ENCODE results near the gene GRIK4.

Gene GRIK4

DNA sequence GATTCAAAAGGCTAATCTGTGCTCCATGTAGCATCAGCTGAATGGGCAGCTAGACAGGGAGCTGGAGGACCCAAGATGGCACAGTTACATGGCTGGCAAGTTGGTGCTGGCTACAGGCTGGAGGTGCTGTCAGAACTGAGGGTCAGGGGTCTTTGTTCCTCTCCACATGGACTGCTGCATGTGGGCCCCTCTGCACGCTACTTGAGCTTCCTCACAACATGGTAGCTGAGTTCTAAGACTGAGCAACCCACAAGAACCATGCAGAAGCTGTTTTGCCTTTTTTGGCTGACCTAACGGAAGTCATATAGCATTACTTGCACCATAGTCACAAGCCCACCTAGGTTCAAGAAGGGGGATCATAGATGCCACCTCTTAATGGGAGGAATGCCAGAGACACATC, 196.1 kb downstream of the GRIK4 start:
- no peak for DNase-seq (ENCODE audit: low spot score)

DNA sequence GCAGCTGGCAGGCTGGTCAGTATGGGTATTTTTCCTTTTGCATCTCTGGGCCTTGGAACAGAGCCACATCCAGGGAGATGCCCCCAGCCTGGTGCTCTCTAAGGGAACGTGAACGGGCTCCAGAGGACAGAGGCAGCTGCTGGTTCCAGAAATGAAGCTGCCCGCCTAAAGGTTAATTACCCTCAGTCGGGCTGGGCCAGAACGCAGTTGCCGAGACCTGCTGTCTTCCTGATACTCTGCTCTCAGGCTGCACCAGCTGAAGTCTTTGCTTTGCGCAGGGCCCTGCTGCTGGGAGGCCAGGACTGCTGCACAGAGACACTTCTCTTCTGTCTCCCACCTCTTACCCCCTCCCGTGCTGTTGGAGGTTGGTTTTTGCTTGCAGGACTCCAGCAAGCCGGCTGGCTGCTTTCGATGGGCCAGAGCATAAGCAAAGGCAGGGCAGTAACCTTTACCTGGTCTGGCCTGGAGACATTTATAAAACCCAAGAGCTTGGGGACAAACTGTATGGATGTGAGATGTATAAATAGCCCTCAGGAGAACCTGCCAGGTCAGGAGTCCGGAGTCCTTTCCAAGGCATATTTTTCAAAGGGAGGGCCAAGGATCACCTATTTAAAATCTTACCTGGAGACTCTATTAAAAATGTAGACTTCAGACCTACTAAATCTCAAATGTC, 197.1 kb downstream of the GRIK4 start:
- DNase-seq (ENCODE audit: low spot score) = no peak

- no peak for DNase-seq (ENCODE audit: low spot score)
Measured at GRCh38 chr11:120709808-120710207, 198.3 kb downstream of the GRIK4 start.

- DNase-seq (ENCODE audit: low spot score) = peak; percentile 95
Measured at GRCh38 chr11:120710354-120711131, 199.0 kb downstream of the GRIK4 start.

DNA sequence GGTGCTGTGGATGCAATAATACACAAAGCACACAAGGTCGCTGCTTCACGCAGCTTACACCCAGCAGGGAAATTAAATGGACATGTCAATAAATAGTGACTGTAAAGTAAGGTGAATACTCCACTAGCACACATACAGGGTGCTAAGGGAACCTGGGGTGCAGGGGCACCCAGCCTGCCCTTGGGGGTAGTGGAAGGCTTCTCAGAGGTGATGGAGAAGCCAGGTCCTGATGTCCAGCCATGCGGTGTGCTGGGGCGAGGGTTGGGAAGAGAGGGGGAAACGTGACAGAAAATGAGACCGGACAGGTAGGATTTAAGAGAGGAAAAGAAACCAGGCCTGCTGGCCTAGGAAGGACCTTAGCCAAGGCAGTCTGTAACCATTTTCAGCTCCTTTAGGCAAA, 200.5 kb downstream of the GRIK4 start:
- no peak for DNase-seq (ENCODE audit: low spot score)

- DNase-seq (ENCODE audit: low spot score) = no peak
Measured at GRCh38 chr11:120712881-120713280, 201.3 kb downstream of the GRIK4 start.

DNA sequence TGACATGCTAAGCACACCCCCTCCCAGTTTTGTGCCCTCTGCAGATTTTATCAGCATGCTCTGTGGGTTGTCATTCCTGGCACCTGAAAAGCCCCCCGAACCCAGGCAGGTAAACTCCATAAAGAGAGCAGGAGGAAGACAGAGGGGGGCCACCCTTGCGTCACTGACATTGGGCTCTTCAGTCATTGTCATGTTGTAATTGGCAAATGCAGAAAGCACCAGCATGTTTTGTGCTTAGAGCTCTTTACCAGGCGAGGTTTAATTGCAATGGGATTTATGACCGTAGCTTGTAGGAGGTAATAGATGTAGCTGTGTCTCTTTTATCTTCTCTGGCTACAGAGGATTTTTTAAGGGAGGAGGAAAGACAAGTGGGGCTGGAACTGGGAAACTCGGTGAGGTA, 201.7 kb downstream of the GRIK4 start:
- DNase-seq (ENCODE audit: low spot score) = no peak

GRCh38 chr11:120714438-120714837, 202.9 kb downstream of the GRIK4 start:
- DNase-seq (ENCODE audit: low spot score) = no peak

- DNase-seq (ENCODE audit: low spot score) = peak; percentile 47
Measured at GRCh38 chr11:120715239-120715638, 203.7 kb downstream of the GRIK4 start.

GRCh38 chr11:120717042-120717441, 205.5 kb downstream of the GRIK4 start:
- DNase-seq (ENCODE audit: low spot score) = no peak

DNA sequence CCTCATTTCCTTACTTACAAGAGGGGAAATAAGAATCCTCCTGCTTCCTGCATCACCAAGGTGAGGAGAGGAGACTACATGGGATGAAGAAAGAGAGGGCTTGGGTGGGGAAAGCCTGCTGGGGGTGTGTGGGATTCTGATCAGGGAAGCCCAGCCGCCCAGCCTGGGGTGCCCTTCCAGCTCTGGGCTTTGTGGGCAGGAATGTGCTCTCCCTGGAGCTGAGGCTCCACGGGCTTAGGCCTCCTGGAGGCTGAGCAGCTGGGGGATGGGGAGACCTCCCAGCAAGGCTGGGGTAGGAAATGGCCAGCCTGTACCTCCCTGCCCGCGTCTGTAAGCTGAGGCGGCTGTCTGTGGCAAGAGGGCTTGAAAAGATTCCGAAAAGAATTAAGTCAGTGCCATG, 206.1 kb downstream of the GRIK4 start:
- no peak for DNase-seq (ENCODE audit: low spot score)

GRCh38 chr11:120718171-120718570, 206.6 kb downstream of the GRIK4 start:
- DNase-seq (ENCODE audit: low spot score) = no peak

- peak; percentile 41 for DNase-seq (ENCODE audit: low spot score)
Measured at GRCh38 chr11:120719348-120719747, 207.8 kb downstream of the GRIK4 start.

- DNase-seq (ENCODE audit: low spot score) = no peak
Measured at GRCh38 chr11:120720760-120721159, 209.2 kb downstream of the GRIK4 start.

GRCh38 chr11:120722524-120722923, 211.0 kb downstream of the GRIK4 start:
- no peak for DNase-seq (ENCODE audit: low spot score)

GRCh38 chr11:120723751-120724150, 212.2 kb downstream of the GRIK4 start:
- no peak for DNase-seq (ENCODE audit: low spot score)

GRCh38 chr11:120727752-120728151, 216.2 kb downstream of the GRIK4 start:
- no peak for DNase-seq (ENCODE audit: low spot score)

DNA sequence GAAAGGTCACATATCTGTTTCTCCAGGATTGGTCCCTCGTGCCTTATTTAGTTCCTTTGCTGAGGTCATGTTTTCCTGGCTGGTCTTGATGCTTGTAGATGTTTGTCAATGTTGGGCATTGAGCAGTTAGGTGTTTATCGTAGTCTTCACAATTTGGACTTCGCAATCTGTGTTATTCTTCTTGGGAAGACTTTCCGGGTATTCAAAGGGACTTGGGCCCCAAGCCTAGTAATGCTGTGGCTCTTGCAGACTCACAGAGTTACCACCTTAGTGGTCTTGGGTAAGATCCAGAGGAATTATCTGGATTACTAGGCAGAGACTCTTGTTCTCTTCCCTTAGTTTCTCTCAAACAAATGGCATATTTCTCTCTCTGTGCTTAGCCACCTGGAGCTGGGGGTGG, 223.5 kb downstream of the GRIK4 start:
- no peak for DNase-seq (ENCODE audit: low spot score)

- DNase-seq (ENCODE audit: low spot score) = no peak
Measured at GRCh38 chr11:120738516-120739046, 227.0 kb downstream of the GRIK4 start.

GRCh38 chr11:120739780-120740179, 228.2 kb downstream of the GRIK4 start:
- no peak for DNase-seq (ENCODE audit: low spot score)

DNA sequence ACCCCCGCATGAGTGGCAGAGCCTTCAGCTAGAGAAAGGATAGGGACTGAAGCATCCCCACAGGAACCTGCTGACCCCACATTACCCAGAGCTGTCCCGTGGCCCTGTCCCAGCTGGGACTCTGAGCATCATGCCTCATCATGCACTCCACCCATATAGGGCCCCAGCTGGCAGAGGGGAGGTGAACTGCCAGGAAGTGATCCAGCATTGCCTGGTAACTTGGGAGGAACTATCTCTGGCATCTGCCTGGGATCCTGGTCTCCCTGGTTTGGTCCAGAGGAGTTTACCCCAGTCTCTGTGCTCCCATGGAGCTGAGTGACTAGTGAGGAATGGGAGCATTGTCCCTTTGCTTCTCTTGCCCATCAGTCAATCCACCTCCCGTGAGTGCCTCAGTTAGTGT, 228.8 kb downstream of the GRIK4 start:
- DNase-seq (ENCODE audit: low spot score) = no peak

DNA sequence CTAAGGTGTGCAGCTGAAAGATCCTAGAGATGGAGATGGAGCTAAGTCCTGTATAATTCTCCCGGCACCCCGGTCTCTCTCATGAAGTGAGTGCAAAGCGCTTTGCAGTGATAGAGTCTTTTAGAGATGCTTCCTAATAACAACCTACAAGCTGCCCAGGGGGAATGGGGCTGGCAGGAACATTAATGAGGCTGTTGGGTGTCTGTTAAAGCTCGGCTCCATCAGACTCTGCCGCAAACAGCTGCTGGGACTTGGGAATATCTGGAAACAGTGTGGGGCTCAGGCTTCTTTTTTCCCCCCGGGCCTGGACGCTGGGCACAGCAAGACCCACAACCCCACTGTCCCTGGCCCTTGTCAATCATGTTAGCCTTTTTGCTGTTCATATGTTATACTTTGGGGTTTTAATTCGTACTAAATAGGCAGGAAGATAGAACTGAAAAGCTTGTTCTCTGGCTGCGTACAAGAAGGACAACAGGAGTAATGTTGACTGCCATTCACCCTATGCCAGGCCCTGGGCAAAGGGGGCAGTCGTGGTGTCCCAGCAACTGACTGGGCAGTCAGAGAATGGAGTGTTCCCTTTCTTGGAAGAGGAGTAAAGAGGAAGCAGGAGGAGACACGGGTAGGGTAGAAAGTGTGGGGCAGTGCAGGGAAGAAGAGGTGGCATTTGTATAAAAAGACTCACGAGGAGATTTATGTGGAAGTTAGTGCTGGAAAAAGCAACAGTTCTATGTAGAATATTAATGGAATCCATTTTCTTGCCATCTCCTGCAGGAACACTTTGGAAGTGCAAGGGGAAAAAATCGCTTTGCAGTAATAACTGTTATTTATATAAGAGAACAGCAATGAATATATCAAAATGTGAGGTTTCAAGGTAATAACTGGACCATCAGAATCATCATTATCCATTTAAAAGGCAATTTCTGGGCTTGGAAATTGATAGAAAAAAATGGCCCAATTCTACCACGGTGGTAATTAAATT, 232.8 kb downstream of the GRIK4 start:
- DNase-seq (ENCODE audit: low spot score) = peak; percentile 2

Data from AG20443 (cell line).